ENCODE results near the gene TANK. TPM values are rescaled to one million over a fixed set of nuclear protein-coding genes. Genes with fewer than 3 reads are reported as not detected.

Gene TANK
- total RNA-seq, 2 donors from 2014 or later = 50.4 to 51.0 TPM

GRCh38 chr2:161283926-161284325, 123.7 kb downstream of the TANK start:
- Histone ChIP-seq H3K27me3 (replicated peaks; ENCODE audit: insufficient read depth) (no peaks in the 10 kb centered on the region), H3K36me3 (no peaks in the 10 kb centered on the region)

More at GRCh38 chr2:161283926-161284325, 123.7 kb downstream of the TANK start:
- no peaks in the 10 kb centered on the region for H3K9me3 ChIP-seq
- H3K27ac ChIP-seq = no peak overlapping the region
- TF ChIP-seq CTCF (IDR thresholded peaks at IDR 0.05) = no peak
- no peak for TF ChIP-seq POLR2A (IDR thresholded peaks at IDR 0.05)
- TF ChIP-seq POLR2AphosphoS5 (IDR thresholded peaks at IDR 0.05) = no peak
- no peaks in the 10 kb centered on the region for H3K4me1 ChIP-seq (replicated peaks)
- intact Hi-C loops (cut with DNase I) = no loop called here
- DNase-seq (ENCODE audit: low spot score) = no peak
- WGBS = 75% methylated on average over 1 of the region's 1 CpG
- no peak overlapping the region for H3K4me3 ChIP-seq

Other genes with a start within 250 kb of the TANK start
- 10 to 100 TPM; 25.1 to 43.1 TPM for gene PSMD14, start 148.0 kb downstream of the TANK start, total RNA-seq